ENCODE results near the gene SELENON. TPM values are rescaled to one million over a fixed set of nuclear protein-coding genes. Genes with fewer than 3 reads are reported as not detected.
A peak's percentile ranks its signal among the peaks of the same experiment; 100 is the strongest.

The SELENON gene
- polyA plus RNA-seq, 3 donors = 1.5 to 31.5 (median 3.5) TPM

DNA sequence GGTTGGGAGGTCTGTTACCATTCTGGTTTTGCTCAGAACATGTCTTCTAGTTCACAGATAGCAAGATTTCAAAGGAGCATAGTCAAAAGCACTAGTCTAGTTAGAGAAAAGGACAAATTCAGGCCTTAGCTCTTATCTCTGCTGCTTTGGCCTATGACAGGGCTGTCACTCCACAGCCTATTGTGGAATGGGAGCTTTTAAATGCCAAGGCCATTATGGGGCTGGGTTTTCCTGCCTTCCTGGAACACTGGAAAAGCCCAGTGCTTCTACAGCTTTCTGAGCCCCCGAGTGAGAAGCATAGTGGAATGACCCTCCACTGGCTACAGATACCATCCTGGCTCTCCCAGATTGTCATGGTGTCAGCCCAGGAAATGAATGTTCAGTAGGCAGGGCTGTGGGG, 29.1 kb downstream of the SELENON start:
- H3K27ac Mint-ChIP-seq = no peak overlapping the region

DNA sequence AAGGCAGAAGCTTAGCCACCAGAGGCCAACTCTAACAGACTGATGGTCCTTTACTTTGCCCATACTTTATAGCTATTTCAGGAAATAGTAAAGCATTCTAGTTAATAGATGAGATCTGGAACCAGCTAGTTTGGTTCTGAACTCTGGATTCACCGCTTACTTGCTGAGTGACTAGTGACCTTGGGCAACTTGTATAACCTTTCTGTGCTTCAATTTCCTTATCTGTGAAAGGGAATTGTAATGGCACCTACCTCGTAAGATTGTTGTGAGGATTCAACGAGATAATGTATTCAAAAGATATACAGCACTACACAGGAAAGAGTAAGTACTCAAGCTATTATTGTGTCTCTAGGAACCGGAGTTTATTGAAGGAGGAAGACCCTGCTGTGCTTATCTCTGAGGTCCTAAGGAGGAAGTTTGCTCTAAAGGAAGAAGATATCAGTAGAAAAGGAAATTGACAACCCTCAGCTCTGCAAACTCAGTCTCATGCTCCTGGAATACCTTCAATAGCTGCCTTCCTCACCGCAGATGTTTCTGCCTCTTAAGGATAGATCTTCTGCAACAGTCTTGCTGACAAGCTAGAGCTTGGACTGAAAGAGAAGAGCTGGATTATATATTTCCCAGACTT, 31.7 kb downstream of the SELENON start:
- Histone ChIP-seq H4K20me1 (ENCODE audit: insufficient read depth, low read length) (peaks cover 5% of the 10 kb centered on the region), H3K9me3 (replicated peaks in 1 of 2; ENCODE audit: control insufficient read depth in 1 of 2, insufficient read depth in 1 of 2, low read length in 2 of 2) (no peaks in the 10 kb centered on the region), H3K4me1 (ENCODE audit: control insufficient read depth in 1 of 2, insufficient read depth in 2 of 2, low read length in 2 of 2) (peaks cover 0 to 8% of the 10 kb centered on the region in 2 donors), H3K27ac (ENCODE audit: low read depth in 1 of 2, low read length in 2 of 2) (peak overlapping the region in 1 of 2 donors; percentile 45), H3K79me2 (ENCODE audit: insufficient read depth, low read length) (peaks cover 9% of the 10 kb centered on the region), H3K36me3 (replicated peaks in 1 of 2; ENCODE audit: control insufficient read depth in 1 of 2, insufficient read depth in 2 of 2, low read length in 2 of 2) (peaks cover 86 to 100% of the 10 kb centered on the region in 2 donors), H3K27me3 (ENCODE audit: control insufficient read depth in 2 of 2, insufficient read depth in 2 of 2, low read length in 2 of 2) (no peaks in the 10 kb centered on the region), H3K4me2 (replicated peaks; ENCODE audit: extremely low read depth, low read length, poor library complexity, severe bottlenecking) (no peak overlapping the region), H3K9ac (ENCODE audit: insufficient read depth, low read length, poor library complexity, severe bottlenecking) (no peak overlapping the region), H2AFZ (ENCODE audit: insufficient read depth, low read depth, low read length, poor library complexity, severe bottlenecking) (no peak overlapping the region), H3K4me3 (replicated peaks in 1 of 3; ENCODE audit: low read depth in 2 of 3, low read length in 3 of 3) (no peak overlapping the region)
- peaks cover 11% of the 10 kb centered on the region for H3K4me1 Mint-ChIP-seq
- H3K4me3 Mint-ChIP-seq = no peak overlapping the region
- DNase-seq = no peak
- no CpG with 5 or more reads among the region's 5 CpGs for WGBS (ENCODE audit: insufficient coverage)
- TF ChIP-seq, protein P1, sequence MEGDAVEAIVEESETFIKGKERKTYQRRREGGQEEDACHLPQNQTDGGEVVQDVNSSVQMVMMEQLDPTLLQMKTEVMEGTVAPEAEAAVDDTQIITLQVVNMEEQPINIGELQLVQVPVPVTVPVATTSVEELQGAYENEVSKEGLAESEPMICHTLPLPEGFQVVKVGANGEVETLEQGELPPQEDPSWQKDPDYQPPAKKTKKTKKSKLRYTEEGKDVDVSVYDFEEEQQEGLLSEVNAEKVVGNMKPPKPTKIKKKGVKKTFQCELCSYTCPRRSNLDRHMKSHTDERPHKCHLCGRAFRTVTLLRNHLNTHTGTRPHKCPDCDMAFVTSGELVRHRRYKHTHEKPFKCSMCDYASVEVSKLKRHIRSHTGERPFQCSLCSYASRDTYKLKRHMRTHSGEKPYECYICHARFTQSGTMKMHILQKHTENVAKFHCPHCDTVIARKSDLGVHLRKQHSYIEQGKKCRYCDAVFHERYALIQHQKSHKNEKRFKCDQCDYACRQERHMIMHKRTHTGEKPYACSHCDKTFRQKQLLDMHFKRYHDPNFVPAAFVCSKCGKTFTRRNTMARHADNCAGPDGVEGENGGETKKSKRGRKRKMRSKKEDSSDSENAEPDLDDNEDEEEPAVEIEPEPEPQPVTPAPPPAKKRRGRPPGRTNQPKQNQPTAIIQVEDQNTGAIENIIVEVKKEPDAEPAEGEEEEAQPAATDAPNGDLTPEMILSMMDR (IDR thresholded peaks at IDR 0.05) = no peak
- no peaks in the 10 kb centered on the region for H3K9me3 Mint-ChIP-seq
- H3K27me3 Mint-ChIP-seq (ENCODE audit: low read depth in 3 of 3) = no peaks in the 10 kb centered on the region
- H3K27ac Mint-ChIP-seq = peak overlapping the region in 3 of 7 donors; percentile 8 to 31 (median 12)
- intact Hi-C loops (cut with micrococcal nuclease) = no loop called here
- peaks cover 87 to 90% of the 10 kb centered on the region in 2 donors for H3K36me3 Mint-ChIP-seq

More for the DNA sequence above, 29.1 kb downstream of the SELENON start:
- H3K9me3 ChIP-seq (replicated peaks in 1 of 2; ENCODE audit: control insufficient read depth in 1 of 2, insufficient read depth in 1 of 2, low read length in 2 of 2) = no peaks in the 10 kb centered on the region
- no peaks in the 10 kb centered on the region for H3K27me3 ChIP-seq (ENCODE audit: control insufficient read depth in 2 of 2, insufficient read depth in 2 of 2, low read length in 2 of 2)
- H3K27ac ChIP-seq (ENCODE audit: low read depth in 1 of 2, low read length in 2 of 2) = no peak overlapping the region
- WGBS (ENCODE audit: insufficient coverage) = 83% methylated on average over 1 of the region's 1 CpG
- H3K4me2 ChIP-seq (replicated peaks; ENCODE audit: extremely low read depth, low read length, poor library complexity, severe bottlenecking) = no peak overlapping the region
- peaks cover 0 to 8% of the 10 kb centered on the region in 2 donors for H3K4me1 ChIP-seq (ENCODE audit: control insufficient read depth in 1 of 2, insufficient read depth in 2 of 2, low read length in 2 of 2)
- Mint-ChIP-seq H3K36me3 (peaks cover 74 to 86% of the 10 kb centered on the region in 2 donors), H3K27me3 (ENCODE audit: low read depth in 3 of 3) (no peaks in the 10 kb centered on the region), H3K4me1 (peaks cover 14% of the 10 kb centered on the region), H3K9me3 (no peaks in the 10 kb centered on the region), H3K4me3 (no peak overlapping the region)
- no peak overlapping the region for H2AFZ ChIP-seq (ENCODE audit: insufficient read depth, low read depth, low read length, poor library complexity, severe bottlenecking)
- intact Hi-C loops (cut with micrococcal nuclease) = no loop called here
- peaks cover 18% of the 10 kb centered on the region for H3K79me2 ChIP-seq (ENCODE audit: insufficient read depth, low read length)
- TF ChIP-seq, protein P1 (IDR thresholded peaks at IDR 0.05) = no peak
- peaks cover 88 to 95% of the 10 kb centered on the region in 2 donors for H3K36me3 ChIP-seq (replicated peaks in 1 of 2; ENCODE audit: control insufficient read depth in 1 of 2, insufficient read depth in 2 of 2, low read length in 2 of 2)
- H4K20me1 ChIP-seq (ENCODE audit: insufficient read depth, low read length) = peaks cover 18% of the 10 kb centered on the region
- H3K4me3 ChIP-seq (replicated peaks in 1 of 3; ENCODE audit: low read depth in 2 of 3, low read length in 3 of 3) = no peak overlapping the region
- H3K9ac ChIP-seq (ENCODE audit: insufficient read depth, low read length, poor library complexity, severe bottlenecking) = no peak overlapping the region
- DNase-seq = no peak
